HK-2 (cell line): ENCODE data around the gene SPTBN5.

ENCODE experiments used
- DNase-seq: peaks from one replicate; pipeline ENCODE4 v3.0.0-alpha.2; 2018; ENCODE audit not compliant: unreplicated experiment

The SPTBN5 gene

DNA sequence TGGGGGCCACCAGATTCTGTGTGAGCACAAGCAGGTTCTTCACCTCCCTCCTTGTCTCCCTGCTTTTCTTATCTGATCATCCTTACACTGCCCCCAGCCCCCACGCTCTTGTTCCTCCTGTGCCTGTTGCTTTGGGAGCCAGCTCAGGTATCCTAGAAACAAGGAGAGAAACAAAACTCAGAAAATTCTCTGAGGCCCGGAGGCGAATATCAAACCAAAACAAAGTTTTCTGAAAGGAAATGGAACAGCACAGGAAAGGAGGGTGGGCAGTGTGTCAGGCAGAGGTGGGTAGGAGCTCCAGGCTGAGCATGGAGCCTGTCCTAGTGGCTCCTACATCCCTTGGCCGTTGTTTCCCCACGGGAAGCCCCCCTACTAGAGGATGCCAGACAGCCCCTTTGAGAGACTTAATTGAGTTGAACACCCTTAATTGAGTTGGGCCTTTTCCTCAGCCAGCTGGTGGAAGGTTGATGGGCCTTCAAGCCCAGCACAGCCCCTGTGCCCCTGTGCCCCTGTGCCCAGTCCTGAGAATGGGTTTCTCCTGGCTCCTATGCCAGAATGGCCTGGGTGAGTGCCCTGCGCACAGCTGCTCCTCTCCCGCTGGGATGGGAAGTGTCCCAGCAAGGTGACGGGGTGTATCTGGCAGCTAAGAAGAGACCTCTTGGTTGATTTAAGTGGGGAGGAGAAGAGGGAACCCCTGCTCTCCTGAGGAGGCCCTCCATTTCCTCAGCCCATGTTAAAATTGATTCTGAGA lies 88.8 kb downstream of the SPTBN5 start:
- DNase-seq = no peak

DNA sequence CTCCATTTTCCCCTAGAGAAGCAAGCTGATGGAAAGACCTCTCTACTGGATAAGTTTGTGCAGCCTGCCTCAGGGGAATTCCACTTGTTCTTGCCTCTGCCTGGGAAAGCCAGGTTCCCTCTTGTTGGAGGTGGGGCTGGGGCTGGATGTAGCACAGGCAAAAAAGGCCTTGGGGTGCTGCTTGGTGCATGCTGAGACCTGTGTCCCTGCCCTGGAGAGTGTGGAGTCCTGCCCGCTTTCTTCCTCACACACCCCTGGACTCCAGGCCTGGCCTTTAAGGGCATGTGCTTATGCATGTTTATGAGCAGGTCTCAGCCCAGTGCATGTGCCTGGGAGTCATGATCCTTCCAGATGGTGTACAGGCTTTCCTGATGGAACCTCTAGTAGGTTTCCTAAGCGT lies 89.5 kb downstream of the SPTBN5 start:
- no peak for DNase-seq

DNA sequence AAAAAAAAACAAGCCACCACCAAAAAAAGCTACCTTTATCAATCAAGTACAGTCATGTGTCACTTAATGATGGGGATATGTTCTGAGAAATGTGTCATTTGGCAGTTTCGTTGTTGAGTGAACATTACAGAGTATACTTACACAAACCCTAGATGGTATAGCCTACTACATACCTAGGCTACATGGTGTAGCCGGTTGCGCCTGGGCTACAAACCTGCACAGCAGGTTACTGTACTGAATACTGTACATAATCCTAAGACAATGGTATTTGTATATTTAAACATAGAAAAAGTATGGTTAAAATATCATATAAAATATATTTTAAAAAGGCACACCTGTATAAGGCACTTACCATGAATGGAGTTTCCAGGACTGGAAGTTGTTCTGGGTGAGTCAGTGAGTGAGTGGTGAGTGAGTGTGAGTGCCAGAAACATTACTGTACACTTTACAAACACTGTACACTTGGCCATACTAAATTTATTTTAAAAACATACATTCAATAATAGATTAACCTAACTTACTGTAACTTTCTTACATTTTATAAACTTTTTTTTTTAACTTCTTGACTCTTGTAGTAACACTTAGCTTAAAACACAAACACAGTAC lies 91.9 kb downstream of the SPTBN5 start:
- no peak for DNase-seq

DNA sequence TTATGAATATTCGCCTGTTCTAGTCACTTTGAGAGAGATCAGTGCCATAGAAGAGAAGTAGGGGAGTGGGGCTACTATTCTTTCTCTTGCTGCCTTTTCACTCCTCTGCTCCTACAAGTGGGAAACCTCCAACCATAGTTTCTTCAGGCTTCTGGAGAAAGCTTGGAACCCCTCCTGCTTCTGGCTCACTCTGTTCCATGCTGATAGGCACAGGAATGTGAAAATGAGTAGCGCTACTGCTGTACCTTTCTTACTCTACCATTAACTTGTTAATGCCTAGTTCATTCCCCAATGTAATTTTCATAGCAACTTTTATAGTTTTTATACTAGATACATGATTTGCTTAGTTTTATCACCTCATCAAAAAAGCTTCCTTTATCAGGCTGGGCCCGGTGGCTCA lies 92.7 kb downstream of the SPTBN5 start:
- no peak for DNase-seq

DNA sequence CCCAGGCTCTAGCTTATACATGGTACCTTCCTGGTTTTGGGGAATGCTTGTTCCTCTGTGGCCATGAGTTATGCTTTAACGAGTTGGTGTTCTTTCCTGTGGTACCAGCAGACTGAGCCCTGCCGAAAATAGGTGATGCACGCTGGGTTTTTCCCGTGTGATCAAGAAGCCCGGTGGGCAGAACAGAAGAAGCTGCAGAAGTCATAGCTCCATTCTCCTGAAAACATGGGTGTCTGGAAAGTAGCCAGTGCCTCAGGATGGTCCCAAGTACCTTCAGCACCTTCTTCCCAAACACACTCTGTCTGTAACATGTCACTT lies 94.4 kb downstream of the SPTBN5 start:
- DNase-seq = no peak

DNA sequence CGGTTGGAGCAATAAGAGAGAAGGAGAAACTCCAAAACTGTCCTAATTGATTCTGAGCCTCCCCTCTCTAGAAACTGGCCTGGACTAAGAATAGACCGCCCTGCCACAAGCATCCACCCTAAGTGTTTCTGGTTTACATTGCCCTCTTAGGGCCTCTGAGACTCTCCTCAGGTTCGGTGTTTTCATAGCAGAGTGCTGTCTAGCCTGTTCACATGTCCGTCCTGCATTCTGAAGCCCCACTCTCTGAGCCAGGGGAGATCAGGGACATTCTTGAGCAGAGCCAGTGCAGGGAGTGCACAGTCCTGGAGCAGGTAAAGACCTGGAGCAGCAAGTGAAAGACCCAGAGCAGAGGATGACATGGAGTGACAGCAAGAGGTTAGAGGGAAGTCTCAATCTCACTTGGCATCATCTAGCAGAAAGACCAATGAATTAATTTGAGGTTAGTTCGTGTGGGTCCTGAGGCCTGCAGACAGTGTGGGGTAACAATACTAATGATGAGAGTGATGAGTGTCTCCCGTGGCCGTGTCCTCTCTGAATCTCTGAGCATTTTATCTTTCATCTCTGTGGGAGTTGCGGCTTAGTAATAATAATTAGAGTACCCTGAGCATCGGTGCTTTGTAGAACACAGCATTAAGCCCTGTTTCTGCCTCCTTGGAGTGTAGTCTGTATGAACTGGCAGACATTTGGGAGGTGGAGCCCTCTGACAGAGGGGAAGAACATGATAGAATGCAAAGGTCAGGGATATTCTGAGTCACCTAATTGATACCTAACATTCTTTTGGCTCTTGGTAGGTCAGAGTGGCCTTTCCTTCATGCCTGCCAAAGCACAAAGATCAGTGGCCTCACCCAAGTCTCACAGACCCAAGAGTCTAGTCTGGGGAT lies 95.0 kb downstream of the SPTBN5 start:
- DNase-seq = no peak
